Measurements from ENCODE around the gene SYNE1. TPM values are rescaled to one million over a fixed set of nuclear protein-coding genes. Genes with fewer than 3 reads are reported as not detected.

SYNE1 gene
- total and polyA plus RNA-seq, 10 of the 15 experiments (the other 5 are each of a cell fraction or from before 2014, with no cell fraction given) = 2.3 to 28.7 (median 14.1) TPM

DNA sequence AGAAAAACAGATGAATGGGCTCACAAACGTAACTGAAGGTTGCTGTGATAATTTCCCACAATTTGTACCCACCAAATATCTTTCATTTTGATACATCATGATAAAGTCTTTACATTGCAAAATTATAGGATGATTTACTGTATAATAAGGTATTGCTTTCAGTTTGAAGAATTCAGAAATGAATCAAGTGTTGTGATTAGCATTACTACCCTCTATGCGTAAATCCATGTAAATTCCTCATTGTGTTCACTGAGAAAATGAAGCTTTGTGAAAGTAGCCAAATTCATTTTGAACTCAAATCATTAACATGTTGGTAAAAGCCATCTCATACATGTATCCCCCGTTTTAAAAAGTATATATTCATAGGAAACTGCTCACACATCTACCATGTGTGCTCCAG lies 450.3 kb downstream of the SYNE1 start (continued):
- TF ChIP-seq, protein P1, sequence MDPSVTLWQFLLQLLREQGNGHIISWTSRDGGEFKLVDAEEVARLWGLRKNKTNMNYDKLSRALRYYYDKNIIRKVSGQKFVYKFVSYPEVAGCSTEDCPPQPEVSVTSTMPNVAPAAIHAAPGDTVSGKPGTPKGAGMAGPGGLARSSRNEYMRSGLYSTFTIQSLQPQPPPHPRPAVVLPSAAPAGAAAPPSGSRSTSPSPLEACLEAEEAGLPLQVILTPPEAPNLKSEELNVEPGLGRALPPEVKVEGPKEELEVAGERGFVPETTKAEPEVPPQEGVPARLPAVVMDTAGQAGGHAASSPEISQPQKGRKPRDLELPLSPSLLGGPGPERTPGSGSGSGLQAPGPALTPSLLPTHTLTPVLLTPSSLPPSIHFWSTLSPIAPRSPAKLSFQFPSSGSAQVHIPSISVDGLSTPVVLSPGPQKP (IDR thresholded peaks at IDR 0.05; ENCODE audit: low read depth, low read length) = no peak

DNA sequence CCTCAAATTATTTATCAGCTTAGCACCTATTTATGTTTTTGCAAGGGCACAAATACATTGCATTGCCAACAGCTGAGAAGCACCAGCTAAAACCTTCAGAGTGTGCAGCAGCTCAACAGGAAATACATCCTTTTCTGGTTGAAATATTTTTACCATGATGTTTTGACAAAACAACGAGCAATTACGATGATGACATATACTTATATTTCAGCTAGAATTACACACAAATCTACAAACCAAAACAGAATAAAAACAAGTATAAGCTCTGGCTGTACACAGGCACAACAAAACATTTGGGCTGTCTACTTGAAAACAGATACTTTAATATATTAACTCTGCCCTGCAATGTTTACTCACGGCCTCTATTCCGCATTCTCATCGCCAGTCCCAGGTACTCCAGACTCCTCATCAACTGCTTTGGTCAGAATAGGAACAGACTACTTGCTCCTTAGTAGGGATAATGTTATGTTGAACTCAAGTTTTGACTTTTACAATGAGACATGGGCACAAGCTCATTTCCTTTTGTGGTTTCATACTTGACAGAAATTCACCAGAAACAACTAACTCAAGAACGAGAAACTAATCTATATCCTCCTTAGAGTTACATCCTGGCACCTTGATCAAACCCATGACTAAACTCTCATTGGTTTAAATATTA lies 452.1 kb downstream of the SYNE1 start:
- CTCF ChIA-PET = interaction anchor here (0.6 to 1.5 kb wide), 12 partner anchors 9 to 509 kb away, joined by 3 to 7 read pairs (median 4); no protein-coding TSS in a partner anchor
- RAD21 ChIA-PET (ENCODE audit: unreplicated experiment) = interaction anchor here (0.8 to 1.4 kb wide), 8 partner anchors 17 to 508 kb away, joined by 3 to 7 read pairs (median 3); no protein-coding TSS in a partner anchor
- POLR2A ChIA-PET = interaction anchor here (0.8 to 1.0 kb wide), 2 partner anchors 9 to 14 kb away, joined by 3 read pairs; no protein-coding TSS in a partner anchor
- Histone ChIP-seq H3K9ac (ENCODE audit: control insufficient read depth, insufficient read depth, low read length) (no peak overlapping the region), H3K4me2 (ENCODE audit: control insufficient read depth, insufficient read depth) (peak overlapping the region; percentile 70), H3K9me3 (replicated peaks; ENCODE audit: control insufficient read depth, insufficient read depth, low read length) (no peaks in the 10 kb centered on the region), H3K4me3 (peak overlapping the region; percentile 38; the same call in 1 of the 2 replicates), H3K36me3 (ENCODE audit: control insufficient read depth in 2 of 2, insufficient read depth in 2 of 2, low read length in 1 of 2) (no peaks in the 10 kb centered on the region), H3K27ac (ENCODE audit: control insufficient read depth, insufficient read depth) (peak overlapping the region; percentile 55), H3K27me3 (replicated peaks in 1 of 2; ENCODE audit: control insufficient read depth in 2 of 2, insufficient read depth in 2 of 2, low read length in 1 of 2) (no peaks in the 10 kb centered on the region), H3K79me2 (ENCODE audit: control insufficient read depth, insufficient read depth, low read length) (no peaks in the 10 kb centered on the region), H4K20me1 (ENCODE audit: control insufficient read depth, insufficient read depth) (no peaks in the 10 kb centered on the region), H2AFZ (ENCODE audit: control insufficient read depth, low read depth, low read length) (peak overlapping the region; percentile 73), H3K4me1 (ENCODE audit: control insufficient read depth, insufficient read depth, low read length) (peaks cover 6% of the 10 kb centered on the region)
- intact Hi-C loops (cut with micrococcal nuclease; ENCODE audit: unreplicated experiment) = no loop called here
- SMC1A ChIA-PET (ENCODE audit: uncharacterized antibody, unreplicated experiment) = interaction anchor here (0.6 to 2.3 kb wide), 24 partner anchors 9 to 1041 kb away, joined by 3 to 18 read pairs (median 4); no protein-coding TSS in a partner anchor
- no TSS peak for BruUV-seq (replicated peaks)
- peak; percentile 83 for ATAC-seq
- peak; percentile 56 for FAIRE-seq
- peak; percentile 32 for DNase-seq (ENCODE audit: low read depth, low spot score)
- no peak for TF ChIP-seq CREB1 (IDR thresholded peaks at IDR 0.05; ENCODE audit: low read depth)
- TF ChIP-seq ZSCAN29 (IDR thresholded peaks at IDR 0.05) = no peak
- TF ChIP-seq IKZF2 (IDR thresholded peaks at IDR 0.05) = 0 out of 4 replicates have a peak, but pooled peaks of 1 of the 2 experiments have one; percentile 8
- 0 out of 2 replicates have a peak, but pooled peaks have one; percentile 9 for TF ChIP-seq NFYB (IDR thresholded peaks at IDR 0.05; ENCODE audit: insufficient read depth, low read depth, low read length)
- 0 out of 4 replicates have a peak, but pooled peaks of 1 of the 2 experiments have one; percentile 44 for TF ChIP-seq SRF (IDR thresholded peaks at IDR 0.05; ENCODE audit: low read depth in 2 of 2, low read length in 2 of 2)
- TF ChIP-seq RUNX3 (IDR thresholded peaks at IDR 0.05; ENCODE audit: low read length) = peak; percentile 83
- TF ChIP-seq, protein P2, sequence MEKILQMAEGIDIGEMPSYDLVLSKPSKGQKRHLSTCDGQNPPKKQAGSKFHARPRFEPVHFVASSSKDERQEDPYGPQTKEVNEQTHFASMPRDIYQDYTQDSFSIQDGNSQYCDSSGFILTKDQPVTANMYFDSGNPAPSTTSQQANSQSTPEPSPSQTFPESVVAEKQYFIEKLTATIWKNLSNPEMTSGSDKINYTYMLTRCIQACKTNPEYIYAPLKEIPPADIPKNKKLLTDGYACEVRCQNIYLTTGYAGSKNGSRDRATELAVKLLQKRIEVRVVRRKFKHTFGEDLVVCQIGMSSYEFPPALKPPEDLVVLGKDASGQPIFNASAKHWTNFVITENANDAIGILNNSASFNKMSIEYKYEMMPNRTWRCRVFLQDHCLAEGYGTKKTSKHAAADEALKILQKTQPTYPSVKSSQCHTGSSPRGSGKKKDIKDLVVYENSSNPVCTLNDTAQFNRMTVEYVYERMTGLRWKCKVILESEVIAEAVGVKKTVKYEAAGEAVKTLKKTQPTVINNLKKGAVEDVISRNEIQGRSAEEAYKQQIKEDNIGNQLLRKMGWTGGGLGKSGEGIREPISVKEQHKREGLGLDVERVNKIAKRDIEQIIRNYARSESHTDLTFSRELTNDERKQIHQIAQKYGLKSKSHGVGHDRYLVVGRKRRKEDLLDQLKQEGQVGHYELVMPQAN (conservative IDR thresholded peaks at IDR 0.05) = no peak
- TF ChIP-seq JUNB (IDR thresholded peaks at IDR 0.05) = peak; percentile 32; the same call in 1 of the 2 replicates
- no peak; the same call in 1 of the 2 replicates for TF ChIP-seq CREM (IDR thresholded peaks at IDR 0.05; ENCODE audit: low read depth)
- 2% methylated on average over 6 of the region's 6 CpGs for WGBS (ENCODE audit: insufficient coverage, insufficient replicate concordance, low lambda C conversion rate, missing lambda C conversion rate)
- in situ Hi-C loops (cut with MboI) = no loop called here
